ENCODE results near the gene FAXDC2.

DNA sequence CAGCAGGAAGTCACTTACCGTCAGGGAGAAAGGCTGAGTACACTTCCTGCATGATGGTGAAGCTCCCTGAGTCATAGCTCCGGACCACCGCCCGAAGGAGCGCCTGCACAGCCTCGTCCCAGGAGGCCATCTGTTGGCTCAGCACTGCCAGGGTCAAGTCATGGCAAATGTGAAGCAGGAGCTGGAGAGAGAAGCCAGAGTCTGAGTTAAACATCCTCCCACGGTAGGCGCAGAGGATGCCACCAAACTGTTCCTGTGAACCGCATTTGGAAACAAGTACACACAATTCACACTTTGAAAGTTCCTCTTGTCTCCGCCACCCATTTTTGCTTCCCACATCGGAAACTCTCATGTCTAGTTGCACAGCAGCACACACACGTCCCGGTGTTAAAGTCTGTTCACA is 42.0 kb upstream of the FAXDC2 start:
- TF ChIP-seq POLR2A (IDR thresholded peaks at IDR 0.05; ENCODE audit: low read depth, low read length) (no peak), POLR2AphosphoS5 (IDR thresholded peaks at IDR 0.05; ENCODE audit: low read depth, low read length) (no peak), TAF1 (IDR thresholded peaks at IDR 0.05; ENCODE audit: low read depth, low read length) (no peak), SPI1 (IDR thresholded peaks at IDR 0.05; ENCODE audit: low read depth, low read length) (no peak), POU2F2 (IDR thresholded peaks at IDR 0.05; ENCODE audit: low read depth, low read length) (no peak), PAX5 (IDR thresholded peaks at IDR 0.05; ENCODE audit: insufficient read depth, low read length, severe bottlenecking) (no peak)
